MM.1S (cell line): Measurements from ENCODE around the gene GFOD1.

Experiments
- EZH2 ChIP-seq: fragments of 300-600 bp; sonication (generic); optimal IDR thresholded peaks from 2 replicates; pipeline ENCODE3; 2017; ENCODE audit warnings: low read depth, mild to moderate bottlenecking, antibody characterized with exemption, low read length, mixed read lengths
- EZH2phosphoT487 ChIP-seq: fragments of 300-600 bp; sonication (generic); IDR thresholded peaks from 2 replicates; pipeline ENCODE4 v1.6.1; 2018; ENCODE audit warnings: antibody characterized with exemption, low read length
- TF ChIP-seq, protein P1 (sequence below): fragments of 300-600 bp; sonication (generic); IDR thresholded peaks from 2 replicates; pipeline ENCODE4 v1.5.1; 2016; ENCODE audit warnings: antibody characterized with exemption, low read length, mixed read lengths

GRCh38 chr6:13490402-13490801, 3.0 kb upstream of the GFOD1 start:
- TF ChIP-seq EZH2: no peak
- TF ChIP-seq, protein P1, sequence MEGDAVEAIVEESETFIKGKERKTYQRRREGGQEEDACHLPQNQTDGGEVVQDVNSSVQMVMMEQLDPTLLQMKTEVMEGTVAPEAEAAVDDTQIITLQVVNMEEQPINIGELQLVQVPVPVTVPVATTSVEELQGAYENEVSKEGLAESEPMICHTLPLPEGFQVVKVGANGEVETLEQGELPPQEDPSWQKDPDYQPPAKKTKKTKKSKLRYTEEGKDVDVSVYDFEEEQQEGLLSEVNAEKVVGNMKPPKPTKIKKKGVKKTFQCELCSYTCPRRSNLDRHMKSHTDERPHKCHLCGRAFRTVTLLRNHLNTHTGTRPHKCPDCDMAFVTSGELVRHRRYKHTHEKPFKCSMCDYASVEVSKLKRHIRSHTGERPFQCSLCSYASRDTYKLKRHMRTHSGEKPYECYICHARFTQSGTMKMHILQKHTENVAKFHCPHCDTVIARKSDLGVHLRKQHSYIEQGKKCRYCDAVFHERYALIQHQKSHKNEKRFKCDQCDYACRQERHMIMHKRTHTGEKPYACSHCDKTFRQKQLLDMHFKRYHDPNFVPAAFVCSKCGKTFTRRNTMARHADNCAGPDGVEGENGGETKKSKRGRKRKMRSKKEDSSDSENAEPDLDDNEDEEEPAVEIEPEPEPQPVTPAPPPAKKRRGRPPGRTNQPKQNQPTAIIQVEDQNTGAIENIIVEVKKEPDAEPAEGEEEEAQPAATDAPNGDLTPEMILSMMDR: no peak
- TF ChIP-seq EZH2phosphoT487: no peak
